ENCODE measurements around the gene PTPRG. TPM values are rescaled to one million over a fixed set of nuclear protein-coding genes. Genes with fewer than 3 reads are reported as not detected.

PTPRG gene
- total RNA-seq, 1 experiment from 2014 or later: 32.1 TPM

DNA sequence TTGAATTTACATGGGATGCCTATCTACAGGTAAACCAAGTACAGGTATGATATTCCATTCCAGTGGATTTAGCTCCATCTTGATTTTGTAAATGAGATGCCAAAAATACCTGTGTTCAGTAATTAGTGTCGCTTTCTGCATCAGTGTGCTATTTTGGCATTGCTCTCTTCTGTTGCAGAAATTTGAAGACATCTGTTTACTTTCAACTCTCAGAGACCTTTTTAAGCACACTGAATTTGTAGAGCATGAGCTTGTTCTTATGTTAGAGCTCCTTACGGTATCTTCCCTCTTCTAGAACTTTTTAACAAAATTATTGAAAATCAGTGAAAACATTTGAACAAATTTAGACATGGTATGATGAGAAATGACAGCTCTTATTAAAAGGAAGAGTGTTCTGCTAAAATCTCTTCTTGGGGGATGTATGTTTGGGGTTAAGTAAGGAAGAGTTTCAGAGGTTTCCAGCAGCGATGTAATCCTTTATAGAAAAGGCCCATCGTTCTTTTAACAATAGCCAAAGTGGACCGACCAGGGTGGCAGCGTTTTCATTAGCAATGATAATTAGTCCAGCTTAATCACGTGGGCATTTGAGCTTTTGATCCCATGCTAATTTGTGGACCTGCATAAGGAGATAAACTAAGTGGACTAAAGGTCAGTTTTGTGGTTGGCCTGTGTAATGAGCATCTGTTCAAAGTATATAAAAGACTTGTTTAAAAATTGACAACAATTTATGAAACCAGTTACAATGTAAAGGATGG lies 385.4 kb downstream of the PTPRG start:
- Histone ChIP-seq H3K9me2 (ENCODE audit: insufficient read depth) (no peaks in the 10 kb centered on the region), H2AFZ (ENCODE audit: low read depth, low read length, poor library complexity, severe bottlenecking) (no peak overlapping the region), H3K4me2 (ENCODE audit: low read length) (no peak overlapping the region), H3K27me3 (ENCODE audit: insufficient read depth, low read length) (no peaks in the 10 kb centered on the region), H3K27ac (ENCODE audit: low read depth, low read length) (no peak overlapping the region), H3K79me2 (ENCODE audit: insufficient read depth, low read length) (no peaks in the 10 kb centered on the region; the same call in 1 of the 2 replicates), H3K9ac (ENCODE audit: low read length) (no peak overlapping the region), H3K4me3 (replicated peaks in 1 of 2; ENCODE audit: low read depth in 1 of 2, low read length in 2 of 2) (no peak overlapping the region), H3K4me1 (ENCODE audit: control insufficient read depth in 1 of 2, insufficient read depth in 2 of 2, low read length in 2 of 2) (no peaks in the 10 kb centered on the region), H3K9me3 (ENCODE audit: control insufficient read depth in 1 of 2, insufficient read depth in 1 of 2, low read depth in 1 of 2, low read length in 2 of 2) (no peaks in the 10 kb centered on the region), H3K36me3 (ENCODE audit: control insufficient read depth in 1 of 2, insufficient read depth in 2 of 2, low read length in 2 of 2) (no peaks in the 10 kb centered on the region), H4K20me1 (ENCODE audit: insufficient read depth) (no peaks in the 10 kb centered on the region)
- POLR2A ChIA-PET: no interaction called here
- DNase-seq (ENCODE audit: low read depth, low spot score): no peak
- CTCF ChIA-PET: interaction anchor here (2.5 kb wide), 1 partner anchor 10 kb away, joined by 17 read pairs; no protein-coding TSS in a partner anchor
- ATAC-seq: no peak
- RAD21 ChIA-PET (ENCODE audit: low non-redundant PET in 1 of 2, low total read pairs in 2 of 2, uncharacterized antibody in 2 of 2, unreplicated experiment in 2 of 2): no interaction called here
- BruUV-seq (replicated peaks): no TSS peak
- TF ChIP-seq, protein P1, sequence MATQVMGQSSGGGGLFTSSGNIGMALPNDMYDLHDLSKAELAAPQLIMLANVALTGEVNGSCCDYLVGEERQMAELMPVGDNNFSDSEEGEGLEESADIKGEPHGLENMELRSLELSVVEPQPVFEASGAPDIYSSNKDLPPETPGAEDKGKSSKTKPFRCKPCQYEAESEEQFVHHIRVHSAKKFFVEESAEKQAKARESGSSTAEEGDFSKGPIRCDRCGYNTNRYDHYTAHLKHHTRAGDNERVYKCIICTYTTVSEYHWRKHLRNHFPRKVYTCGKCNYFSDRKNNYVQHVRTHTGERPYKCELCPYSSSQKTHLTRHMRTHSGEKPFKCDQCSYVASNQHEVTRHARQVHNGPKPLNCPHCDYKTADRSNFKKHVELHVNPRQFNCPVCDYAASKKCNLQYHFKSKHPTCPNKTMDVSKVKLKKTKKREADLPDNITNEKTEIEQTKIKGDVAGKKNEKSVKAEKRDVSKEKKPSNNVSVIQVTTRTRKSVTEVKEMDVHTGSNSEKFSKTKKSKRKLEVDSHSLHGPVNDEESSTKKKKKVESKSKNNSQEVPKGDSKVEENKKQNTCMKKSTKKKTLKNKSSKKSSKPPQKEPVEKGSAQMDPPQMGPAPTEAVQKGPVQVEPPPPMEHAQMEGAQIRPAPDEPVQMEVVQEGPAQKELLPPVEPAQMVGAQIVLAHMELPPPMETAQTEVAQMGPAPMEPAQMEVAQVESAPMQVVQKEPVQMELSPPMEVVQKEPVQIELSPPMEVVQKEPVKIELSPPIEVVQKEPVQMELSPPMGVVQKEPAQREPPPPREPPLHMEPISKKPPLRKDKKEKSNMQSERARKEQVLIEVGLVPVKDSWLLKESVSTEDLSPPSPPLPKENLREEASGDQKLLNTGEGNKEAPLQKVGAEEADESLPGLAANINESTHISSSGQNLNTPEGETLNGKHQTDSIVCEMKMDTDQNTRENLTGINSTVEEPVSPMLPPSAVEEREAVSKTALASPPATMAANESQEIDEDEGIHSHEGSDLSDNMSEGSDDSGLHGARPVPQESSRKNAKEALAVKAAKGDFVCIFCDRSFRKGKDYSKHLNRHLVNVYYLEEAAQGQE (IDR thresholded peaks at IDR 0.05; ENCODE audit: low read depth): no peak
- no peak for TF ChIP-seq EZH2phosphoT487 (IDR thresholded peaks at IDR 0.05; ENCODE audit: borderline replicate concordance)
- TF ChIP-seq SP1 (IDR thresholded peaks at IDR 0.05; ENCODE audit: low read depth): no peak
- TF ChIP-seq POLR2AphosphoS5 (IDR thresholded peaks at IDR 0.05; ENCODE audit: low read depth, low read length): no peak
- intact Hi-C loops (cut with micrococcal nuclease): no loop called here

DNA sequence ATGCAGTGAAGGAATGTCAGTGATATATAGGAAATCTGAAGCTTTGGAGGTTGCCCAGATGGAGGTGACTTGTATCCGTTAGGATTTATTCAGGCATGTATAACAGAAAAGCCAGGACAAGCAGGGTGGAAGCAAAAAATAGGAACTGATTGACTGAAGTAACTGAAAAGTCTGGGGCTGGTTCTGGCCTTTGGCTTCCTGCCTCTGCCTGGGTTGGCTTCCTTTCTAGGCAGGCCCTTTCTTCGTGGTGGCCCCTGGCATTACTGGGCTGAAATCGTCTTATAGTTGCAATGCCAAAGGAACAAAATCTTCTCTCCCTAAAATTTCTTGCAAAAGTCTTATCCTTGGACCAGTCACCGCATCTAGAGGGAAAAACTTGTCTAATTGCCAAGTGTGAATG lies 386.1 kb downstream of the PTPRG start:
- ChIA-PET CTCF (no interaction called here), RAD21 (ENCODE audit: low non-redundant PET in 1 of 2, low total read pairs in 2 of 2, uncharacterized antibody in 2 of 2, unreplicated experiment in 2 of 2) (no interaction called here), POLR2A (no interaction called here)
- Histone ChIP-seq H3K9me3 (ENCODE audit: control insufficient read depth in 1 of 2, insufficient read depth in 1 of 2, low read depth in 1 of 2, low read length in 2 of 2) (no peaks in the 10 kb centered on the region), H3K27me3 (ENCODE audit: insufficient read depth, low read length) (no peaks in the 10 kb centered on the region), H3K36me3 (ENCODE audit: control insufficient read depth in 1 of 2, insufficient read depth in 2 of 2, low read length in 2 of 2) (no peaks in the 10 kb centered on the region), H3K4me1 (ENCODE audit: control insufficient read depth in 1 of 2, insufficient read depth in 2 of 2, low read length in 2 of 2) (no peaks in the 10 kb centered on the region), H3K9ac (ENCODE audit: low read length) (no peak overlapping the region), H3K27ac (ENCODE audit: low read depth, low read length) (no peak overlapping the region), H3K4me3 (replicated peaks in 1 of 2; ENCODE audit: low read depth in 1 of 2, low read length in 2 of 2) (no peak overlapping the region), H3K9me2 (ENCODE audit: insufficient read depth) (no peaks in the 10 kb centered on the region), H2AFZ (ENCODE audit: low read depth, low read length, poor library complexity, severe bottlenecking) (no peak overlapping the region), H3K79me2 (ENCODE audit: insufficient read depth, low read length) (no peaks in the 10 kb centered on the region; the same call in 1 of the 2 replicates), H4K20me1 (ENCODE audit: insufficient read depth) (no peaks in the 10 kb centered on the region), H3K4me2 (ENCODE audit: low read length) (no peak overlapping the region)
- BruUV-seq (replicated peaks): no TSS peak
- ATAC-seq (no peak), DNase-seq (ENCODE audit: low read depth, low spot score) (no peak)
- intact Hi-C loops (cut with micrococcal nuclease): no loop called here
- TF ChIP-seq, protein P1 (IDR thresholded peaks at IDR 0.05; ENCODE audit: low read depth): no peak
- TF ChIP-seq POLR2AphosphoS5 (IDR thresholded peaks at IDR 0.05; ENCODE audit: low read depth, low read length) (no peak), TCF7L2 (IDR thresholded peaks at IDR 0.05; ENCODE audit: borderline replicate concordance, extremely low read depth, insufficient read depth, insufficient read length) (no peak), CEBPB (IDR thresholded peaks at IDR 0.05; ENCODE audit: low read depth) (no peak), EZH2phosphoT487 (IDR thresholded peaks at IDR 0.05; ENCODE audit: borderline replicate concordance) (no peak), EZH2 (IDR thresholded peaks at IDR 0.05) (no peak)
- TF ChIP-seq, protein P2, sequence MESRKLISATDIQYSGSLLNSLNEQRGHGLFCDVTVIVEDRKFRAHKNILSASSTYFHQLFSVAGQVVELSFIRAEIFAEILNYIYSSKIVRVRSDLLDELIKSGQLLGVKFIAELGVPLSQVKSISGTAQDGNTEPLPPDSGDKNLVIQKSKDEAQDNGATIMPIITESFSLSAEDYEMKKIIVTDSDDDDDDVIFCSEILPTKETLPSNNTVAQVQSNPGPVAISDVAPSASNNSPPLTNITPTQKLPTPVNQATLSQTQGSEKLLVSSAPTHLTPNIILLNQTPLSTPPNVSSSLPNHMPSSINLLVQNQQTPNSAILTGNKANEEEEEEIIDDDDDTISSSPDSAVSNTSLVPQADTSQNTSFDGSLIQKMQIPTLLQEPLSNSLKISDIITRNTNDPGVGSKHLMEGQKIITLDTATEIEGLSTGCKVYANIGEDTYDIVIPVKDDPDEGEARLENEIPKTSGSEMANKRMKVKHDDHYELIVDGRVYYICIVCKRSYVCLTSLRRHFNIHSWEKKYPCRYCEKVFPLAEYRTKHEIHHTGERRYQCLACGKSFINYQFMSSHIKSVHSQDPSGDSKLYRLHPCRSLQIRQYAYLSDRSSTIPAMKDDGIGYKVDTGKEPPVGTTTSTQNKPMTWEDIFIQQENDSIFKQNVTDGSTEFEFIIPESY (IDR thresholded peaks at IDR 0.05; ENCODE audit: extremely low read depth, insufficient replicate concordance, low read length): no peak
